NCI-H510A (cell line): ENCODE measurements around the gene WDR18.

Experiments
- DNase-seq: peaks from one replicate; lab custom pipeline; 2025; lab: John Stamatoyannopoulos, UW

Gene WDR18

DNA sequence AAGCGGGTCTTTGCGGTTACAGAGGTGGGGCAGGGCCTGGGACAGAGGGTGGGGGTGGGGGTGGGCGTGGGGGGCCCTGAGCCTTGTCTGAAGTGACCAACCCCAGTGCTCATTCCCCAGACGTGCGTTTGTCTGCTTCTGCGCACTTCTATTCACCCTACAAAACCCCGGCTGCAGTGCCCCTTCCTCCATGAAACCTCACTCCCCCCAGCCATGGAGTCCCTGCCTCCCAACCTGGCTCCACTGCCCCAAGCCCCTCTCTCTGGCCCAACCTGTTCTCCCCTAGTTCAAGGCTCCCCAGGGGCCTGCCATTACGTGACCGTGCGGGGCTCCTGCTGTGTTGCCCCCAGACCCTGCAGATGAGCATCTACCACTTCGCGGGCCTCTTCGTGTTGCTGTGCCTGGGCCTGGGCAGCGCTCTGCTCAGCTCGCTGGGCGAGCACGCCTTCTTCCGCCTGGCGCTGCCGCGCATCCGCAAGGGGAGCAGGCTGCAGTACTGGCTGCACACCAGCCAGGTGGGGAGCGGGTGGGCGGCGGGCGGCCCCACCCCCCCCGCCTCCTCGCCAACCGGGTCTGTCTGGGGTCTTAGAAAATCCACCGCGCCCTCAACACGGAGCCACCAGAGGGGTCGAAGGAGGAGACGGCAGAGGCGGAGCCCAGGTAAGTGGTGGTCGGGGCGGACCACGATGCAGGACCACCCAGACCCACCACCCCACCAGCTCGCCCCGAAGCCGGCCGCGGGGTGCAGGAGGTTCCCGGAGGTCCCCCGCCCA, 24.3 kb downstream of the WDR18 start:
- no peak for DNase-seq

DNA sequence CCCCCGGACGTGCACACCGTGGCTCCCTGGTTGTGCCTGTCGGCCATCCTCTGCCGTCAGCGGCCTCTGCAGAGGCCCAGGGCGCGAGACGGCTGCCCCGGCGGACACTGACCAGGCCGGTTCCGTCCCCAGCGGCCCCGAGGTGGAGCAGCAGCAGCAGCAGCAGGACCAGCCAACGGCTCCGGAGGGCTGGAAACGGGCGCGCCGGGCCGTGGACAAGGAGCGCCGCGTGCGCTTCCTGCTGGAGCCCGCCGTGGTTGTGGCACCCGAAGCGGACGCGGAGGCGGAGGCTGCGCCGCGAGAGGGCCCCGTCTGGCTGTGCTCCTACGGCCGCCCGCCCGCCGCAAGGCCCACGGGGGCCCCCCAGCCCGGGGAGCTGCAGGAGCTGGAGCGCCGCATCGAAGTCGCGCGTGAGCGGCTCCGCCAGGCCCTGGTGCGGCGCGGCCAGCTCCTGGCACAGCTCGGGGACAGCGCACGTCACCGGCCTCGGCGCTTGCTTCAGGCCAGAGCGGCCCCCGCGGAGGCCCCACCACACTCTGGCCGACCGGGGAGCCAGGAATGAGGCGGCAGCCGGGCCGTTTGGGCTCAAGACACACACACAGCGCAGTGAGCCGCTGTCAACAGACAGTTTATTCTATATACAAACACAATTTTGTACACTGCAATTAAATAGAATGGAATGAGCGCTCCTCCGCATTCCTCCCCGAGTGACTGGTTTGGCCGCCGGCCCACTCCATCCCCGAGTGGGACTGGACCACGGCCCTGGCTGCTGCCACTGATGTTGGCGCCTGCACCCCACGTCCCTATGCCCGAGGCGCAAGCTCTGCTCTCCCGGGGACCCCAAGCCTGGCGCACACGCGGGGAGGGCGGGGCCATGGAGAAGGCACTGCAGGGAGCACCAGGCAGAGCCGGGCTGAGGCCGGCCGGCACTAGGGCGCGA, 25.2 kb downstream of the WDR18 start:
- DNase-seq = no peak

DNA sequence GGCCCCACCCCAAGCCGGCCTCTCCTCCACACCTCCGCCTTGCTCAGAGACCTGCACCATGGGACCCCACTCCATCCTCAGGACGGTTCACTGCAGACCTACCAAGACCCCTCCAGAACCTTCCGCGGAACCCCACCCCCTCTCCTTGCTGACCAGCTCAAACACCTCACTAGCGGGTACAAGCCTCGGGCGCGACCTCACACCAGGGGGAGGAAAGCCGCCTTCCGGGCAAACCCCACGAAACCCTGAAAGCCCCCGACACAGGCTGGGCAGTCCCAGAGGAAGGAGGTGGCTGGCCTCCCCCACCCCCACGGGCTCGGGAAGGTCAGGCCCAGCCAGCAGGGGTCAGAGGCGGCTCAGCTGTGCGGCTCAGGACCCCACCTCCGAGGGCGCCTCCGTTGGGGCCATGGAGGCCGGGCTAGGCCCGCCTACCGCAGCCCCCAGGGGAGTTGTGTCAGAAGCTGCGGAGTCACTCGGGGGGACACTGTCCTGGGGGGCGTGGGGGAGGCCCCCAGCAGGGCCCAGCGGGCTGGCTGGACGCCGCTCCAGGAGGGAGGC, 25.9 kb downstream of the WDR18 start:
- DNase-seq = no peak

DNA sequence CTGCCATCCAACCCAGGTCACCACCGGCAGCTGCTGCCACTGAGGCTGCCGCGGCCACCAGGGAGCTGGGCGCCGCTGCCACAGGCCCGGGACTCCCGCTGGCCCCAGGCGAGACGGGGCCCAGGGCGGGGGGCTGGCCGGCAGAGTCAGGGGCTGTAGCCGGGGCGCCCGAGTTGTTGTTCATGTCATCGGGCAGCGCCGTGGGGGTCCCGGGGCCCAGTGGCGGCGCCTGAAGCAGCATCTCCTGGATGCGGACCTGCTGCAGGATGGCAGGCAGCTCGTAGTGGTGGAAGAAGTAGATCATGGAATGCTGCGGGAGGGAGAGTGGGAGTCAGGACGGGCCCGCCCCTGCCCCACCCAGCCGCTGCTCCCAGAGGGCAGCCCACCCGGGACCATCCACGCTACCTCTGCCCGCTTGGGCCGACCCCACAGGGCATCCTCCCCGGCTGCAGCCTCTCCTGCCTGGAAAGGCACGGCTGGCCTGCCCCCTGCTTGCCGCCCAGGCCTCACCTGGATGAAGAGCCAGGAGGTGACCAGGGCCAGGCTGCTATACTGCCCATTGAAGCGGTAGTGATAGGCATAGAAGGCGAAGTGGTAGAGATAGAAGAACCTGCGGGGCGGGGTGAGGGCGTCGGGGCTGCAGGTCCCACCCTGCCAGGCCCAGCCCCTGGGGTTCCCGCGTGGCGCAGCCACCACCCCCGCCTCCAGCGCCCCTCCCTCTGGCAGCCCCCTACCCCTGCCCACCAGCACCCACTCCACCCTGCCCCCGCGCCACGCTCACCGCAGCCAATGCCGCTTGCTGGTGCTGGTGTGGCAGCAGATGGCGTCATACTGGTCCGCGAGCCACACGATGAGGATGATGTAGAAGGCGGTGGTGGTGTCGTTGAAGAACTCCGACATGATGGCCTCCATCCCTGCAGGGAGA, 26.7 kb downstream of the WDR18 start:
- no peak for DNase-seq

DNA sequence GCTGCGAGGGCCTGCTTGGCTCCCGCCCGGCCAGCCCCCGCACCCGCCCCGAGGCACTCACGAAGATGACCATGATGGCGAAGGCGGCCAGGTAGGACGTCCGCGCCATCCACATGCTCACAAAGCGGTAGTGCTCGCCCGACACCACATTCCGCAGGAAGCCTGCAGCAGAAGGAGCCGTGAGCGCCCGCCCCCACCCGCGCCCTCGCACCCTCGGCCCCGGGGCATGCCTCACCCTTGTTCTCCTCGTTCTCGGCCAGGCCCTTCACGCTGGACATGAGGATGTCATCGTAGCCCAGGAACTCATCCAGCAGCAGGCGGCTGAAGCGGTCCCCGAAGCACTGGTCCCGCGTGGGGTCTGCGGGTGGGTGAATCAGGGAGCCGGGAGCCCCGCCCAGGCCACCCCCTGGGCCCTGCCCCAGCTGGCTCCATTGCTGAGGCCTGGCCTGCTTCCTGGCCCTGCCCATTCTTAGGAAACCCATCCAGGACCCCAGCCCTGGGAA, 27.7 kb downstream of the WDR18 start:
- no peak for DNase-seq

DNA sequence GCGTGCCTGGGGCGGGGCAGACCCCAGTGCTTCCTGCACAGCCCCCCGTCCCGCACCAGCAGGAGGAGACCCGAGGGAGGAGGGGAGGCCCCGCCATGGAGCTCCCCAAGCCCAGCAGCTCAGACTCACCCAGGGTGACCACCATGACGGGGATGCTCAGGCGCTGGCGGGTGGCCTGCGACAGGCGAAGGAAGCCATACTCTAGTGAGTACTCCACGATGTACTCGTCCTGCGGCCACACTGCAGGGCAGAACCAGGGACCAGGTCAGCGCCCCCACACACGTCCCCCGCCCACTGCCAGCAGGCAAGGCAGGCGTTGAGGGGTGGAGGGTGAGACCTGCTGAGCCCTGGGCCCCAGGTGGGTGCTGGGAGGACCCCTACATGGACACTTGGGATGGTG, 28.2 kb downstream of the WDR18 start:
- no peak for DNase-seq

DNA sequence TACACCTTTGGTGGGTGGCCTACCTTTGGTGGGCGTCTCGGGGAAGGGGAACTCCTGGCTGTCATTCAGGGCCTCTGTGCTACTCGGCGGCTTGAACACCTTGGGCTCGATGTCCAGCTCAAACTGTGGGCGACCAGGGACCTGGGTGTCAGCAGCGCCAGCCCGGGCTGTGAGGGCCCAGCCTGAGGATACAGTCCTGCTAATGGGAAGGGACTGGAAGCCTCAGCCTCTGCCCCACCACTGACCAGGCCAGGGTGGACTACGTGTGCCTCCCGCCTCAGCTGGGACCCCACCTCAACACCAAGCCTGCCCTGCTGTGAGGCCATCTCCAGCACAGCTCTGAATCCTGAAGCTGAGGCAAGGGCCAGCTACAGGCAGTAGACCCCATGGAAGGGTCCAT, 29.1 kb downstream of the WDR18 start:
- DNase-seq = no peak

DNA sequence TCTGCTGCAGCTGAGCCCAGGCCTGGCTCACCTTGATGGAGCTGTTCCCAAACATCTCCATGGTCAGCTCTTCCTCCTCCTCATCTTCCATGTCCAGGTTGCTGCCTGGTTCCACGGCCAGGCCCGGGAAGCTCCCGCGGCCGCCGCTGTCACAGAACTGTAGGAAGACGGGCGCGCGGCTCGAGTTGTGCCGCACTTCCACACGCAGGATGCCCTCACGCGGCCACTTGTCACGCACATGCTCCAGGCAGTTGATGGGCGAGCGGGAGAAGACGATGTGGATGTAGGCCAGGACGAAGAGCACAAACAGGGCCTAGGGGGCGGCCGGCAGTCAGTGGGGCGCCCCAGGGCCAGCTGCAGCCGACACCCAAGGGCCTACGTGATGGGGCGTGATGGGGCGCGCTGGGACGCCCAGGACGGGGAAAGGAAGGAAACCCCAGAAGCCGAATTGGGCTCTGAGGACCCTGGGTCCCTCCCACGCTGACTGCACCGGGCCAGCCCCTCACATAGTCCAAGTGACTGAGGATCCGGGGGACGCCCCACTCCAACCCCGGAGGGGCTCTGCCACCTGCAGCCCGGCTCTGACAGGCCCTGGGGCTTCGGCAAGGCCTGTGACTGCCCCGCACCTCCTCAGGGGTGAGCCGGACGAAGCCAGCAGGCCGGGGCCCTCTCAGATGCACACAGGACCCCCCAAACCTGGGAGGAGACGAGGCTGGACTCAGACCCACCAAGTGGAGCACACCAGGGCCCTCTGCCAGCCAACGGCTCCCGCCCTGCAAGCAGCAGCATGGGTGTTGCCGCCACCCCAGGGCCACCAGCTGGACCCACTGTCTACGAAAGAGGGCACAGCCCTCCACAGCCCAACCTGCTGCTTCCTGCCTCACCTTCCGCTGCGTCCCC, 30.3 kb downstream of the WDR18 start:
- no peak for DNase-seq

DNA sequence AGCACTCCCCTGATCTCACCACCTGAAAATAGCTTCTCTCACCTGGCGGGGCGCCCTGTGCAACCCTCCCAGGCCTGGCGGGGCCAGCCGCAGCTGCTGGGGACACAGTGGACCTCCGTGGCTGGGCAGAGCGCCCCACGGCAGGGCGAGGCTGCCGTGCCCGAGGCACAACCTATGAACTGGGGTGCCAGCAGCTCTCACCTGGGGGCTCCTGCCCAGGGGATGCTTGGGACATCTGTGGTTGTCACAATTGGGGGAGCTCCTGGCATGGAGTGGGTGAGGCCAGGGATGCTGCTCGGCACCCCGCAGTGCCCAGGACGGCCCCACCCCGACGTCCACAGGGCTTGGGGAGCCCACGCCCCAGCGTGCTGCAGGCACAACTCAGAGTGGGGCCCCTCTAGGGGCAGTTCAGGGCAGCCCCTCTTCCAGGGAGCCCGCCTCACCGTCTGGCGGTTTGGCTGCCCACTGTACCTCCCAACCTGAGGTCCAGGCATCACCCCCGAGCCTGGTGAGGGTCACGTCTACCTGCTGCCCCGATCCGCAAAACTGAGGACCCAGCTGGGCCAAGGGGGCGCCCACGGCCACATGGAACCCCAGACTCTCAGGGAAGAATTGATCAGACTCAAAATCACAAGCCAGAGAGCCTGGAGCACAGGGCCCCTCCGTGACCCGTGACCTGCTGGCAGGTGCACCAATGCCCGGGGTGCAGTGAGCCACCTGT, 31.1 kb downstream of the WDR18 start:
- no peak for DNase-seq

DNA sequence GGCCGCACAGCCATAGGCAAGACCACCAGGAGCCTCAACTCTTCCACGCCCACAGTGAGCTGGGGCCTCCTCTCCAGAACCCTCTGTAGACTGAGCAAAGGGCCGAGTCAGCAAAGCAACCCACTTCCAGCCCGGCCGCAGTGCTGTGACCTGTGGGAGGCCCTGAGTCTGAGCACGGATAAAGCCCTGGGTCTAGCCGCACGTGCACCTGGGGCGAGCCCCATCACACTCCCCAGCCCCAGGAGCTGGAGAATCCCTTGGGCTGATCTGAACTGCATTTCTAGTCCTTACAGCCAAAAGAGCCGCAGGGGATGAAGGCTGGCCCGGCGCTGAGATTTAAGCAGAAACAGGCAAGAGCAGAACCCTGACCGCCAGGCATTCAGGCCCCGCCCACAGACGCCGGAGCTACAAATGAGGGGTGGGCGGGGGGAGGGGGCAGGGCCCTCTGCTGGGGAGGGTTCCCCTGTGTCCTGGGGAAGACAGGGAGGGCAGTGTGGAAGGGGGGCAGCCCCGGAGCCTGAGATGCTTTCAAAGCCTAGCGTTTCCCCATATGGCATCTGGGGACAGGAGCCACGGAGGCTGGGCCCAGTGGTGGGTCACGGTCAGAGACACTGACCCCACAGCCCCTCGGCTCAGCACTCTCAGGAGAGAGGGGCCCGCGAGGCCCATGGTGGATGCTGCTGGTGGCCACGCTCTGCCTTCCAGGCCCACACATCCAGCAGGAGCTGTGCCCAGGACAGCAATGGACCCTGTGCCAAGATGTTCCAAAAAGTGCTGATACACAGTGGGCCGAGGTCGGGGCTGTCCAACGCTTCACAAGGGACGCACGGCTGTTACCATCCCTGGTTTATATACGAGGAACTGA, 31.9 kb downstream of the WDR18 start:
- DNase-seq = no peak

DNA sequence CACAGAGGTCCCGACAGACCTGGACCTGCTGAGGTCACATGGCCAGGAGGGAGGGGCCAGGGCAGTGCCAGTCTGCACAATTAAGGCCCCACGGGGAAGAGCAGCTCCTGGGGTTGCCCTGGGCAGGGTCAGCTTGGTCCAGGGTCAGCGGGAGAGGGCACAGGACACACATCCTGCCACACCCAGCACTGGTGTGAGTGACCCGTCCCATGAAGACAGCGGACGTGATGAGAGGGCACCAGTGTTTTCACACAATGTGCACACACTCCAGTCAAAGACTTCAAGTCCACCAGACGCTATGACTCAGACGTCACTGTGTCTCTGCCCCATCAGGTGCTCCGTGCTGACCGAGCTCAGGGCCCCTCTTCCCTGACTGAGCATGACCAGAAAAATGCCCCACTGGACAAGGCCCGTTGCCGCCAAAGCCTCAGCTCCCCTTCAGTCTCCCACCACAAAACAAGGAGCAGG, 32.5 kb downstream of the WDR18 start:
- DNase-seq = no peak

DNA sequence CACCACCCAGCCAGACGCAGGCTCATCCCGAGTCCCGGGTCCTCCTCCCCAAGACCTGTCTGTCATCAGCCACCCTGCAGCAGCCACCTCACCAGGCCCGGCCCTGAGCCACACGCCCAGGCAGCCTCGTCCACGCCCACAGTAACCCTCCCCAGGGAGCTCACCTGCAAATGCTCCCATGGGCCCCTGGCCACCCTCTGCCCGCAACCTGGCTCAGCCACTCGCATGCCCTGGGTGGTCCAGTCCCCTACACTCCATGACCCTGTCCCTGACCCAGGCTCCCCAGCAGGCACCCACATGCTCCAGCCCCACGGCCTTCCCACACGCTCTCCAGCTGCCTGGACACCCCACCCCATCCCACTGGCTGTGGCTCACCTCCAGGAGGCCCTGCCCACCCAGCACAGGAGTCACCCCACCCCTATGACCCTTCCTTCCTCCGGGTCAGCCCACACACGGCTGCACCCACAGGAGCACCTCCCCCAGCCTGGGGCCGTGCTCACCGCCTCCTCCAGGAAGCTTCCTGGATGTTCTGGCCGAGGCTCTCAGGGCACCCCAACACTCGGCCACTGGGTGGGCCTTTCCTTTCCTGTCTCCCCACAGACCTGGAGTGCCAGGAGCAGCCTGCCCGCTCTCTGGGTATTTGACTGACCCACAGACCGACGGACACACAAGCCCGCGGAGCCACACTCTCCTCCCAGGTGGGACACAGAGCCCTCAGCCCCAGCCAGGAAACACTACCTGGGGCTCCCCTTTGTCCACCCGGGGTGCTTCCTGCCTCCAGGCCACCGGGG, 33.2 kb downstream of the WDR18 start:
- no peak for DNase-seq

DNA sequence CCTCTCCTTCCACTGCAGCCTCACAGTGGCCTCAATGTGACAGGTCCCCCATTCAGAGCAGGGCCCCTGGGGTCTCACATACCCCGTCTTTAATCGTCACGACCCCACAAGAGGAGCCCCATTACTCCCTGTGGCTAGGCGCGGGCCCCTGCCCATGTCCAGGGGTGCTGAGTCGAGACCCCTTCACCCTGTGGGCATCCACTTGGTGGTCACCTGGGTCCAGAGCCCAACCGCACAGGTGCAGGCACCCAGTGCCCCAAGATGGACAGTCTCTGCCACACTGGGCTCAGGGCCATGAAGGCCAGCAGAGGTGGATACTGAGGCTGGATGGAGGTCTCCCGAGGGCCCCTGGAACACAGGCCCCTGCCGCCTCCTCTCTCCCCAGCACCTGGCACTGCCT, 33.8 kb downstream of the WDR18 start:
- DNase-seq = no peak

DNA sequence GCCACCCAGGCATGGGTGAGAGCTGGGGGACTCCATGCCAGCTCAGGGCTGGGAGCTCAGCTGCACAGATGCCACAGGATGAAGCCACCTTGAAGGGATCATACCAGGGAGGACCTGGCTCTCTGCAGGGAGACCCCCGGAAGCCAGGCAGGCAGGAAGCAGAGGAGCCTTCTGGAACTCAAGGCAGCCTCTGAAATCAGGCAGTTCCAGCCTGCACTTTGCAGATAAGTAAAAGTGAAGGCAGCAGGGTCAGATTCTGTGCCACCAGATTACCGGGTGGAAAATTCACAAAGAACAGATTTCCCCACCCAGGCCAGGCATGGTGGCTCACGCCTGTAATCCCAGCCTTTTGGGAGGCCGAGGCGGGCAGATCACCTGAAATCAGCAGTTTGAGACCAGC, 34.2 kb downstream of the WDR18 start:
- DNase-seq = no peak

DNA sequence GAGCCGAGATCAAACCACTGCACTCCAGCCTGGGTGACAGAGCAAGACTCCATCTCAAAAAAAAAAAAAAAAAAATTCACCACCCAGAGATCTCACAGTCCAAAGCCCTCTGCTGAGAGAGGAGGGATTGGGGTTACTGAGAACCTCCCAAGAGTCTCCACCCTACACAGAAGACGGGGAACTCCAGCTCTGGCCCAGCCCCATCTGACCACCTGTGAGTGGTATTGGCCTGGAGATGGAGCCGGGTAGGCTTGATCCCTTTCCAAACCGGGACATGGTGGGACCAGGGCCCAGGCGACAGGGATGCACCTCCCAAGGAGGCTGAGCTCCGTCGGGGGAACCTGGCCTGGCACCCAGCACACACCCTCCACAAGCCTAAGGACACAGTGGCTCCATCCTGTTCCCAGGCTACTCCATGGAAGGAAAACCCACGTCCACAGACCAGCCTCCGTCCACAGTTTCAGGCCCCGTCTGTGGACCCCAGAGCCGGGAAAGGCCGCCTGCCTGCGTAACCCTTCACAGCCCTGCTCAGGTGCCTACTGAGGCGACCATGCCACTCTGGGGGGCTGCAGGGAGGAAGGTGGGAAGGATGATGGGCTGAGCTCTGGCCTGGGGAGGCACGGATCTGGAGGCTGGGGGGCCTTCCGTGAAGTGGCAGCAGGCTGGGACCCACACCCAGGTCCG, 34.9 kb downstream of the WDR18 start:
- DNase-seq = no peak

DNA sequence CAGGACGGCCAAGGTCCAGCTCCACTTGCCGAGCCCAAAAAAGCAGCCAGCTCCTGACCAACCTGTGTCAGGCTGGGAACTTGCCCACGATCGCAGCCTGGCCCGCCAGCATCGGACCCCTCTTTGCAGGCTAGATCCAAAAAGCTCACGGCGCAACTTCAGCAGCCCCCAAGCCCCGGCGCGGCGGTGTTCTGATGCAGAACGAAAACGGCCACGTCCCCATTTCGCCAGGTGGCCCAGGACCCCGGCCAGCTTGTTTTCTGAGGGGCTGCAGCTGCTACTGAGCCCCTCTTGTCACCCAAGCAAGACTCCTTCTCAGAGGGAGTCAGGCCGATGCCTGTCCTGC, 35.4 kb downstream of the WDR18 start:
- no peak for DNase-seq
